Neutrophil (primary cell): ENCODE measurements around the gene NDEL1.

Experiments
- H3K27ac ChIP-seq: fragments of 200-600 bp; sonication (generic); 2 replicates; pipeline ENCODE4 v1.5.1; 2016; ENCODE audit warnings: mild to moderate bottlenecking, moderate library complexity
- H3K27me3 ChIP-seq: fragments of 200-600 bp; sonication (generic); 2 replicates; pipeline ENCODE4 v1.6.0; 2016; ENCODE audit warnings: mild to moderate bottlenecking
- H3K36me3 ChIP-seq: fragments of 200-600 bp; sonication (generic); 2 replicates; pipeline ENCODE4 v1.5.1; 2017
- H3K4me1 ChIP-seq, 2 experiments: fragments of 200-600 bp in 1 of 2; sonication (generic) in 1 of 2; 1 replicate in 1 of 2; 2 replicates in 1 of 2; pipeline versions ENCODE4 v1.5.1 to v1.6.1; 2013 to 2016; ENCODE audit warnings: low read depth in 1 of 2, low read length in 1 of 2, mild to moderate bottlenecking in 1 of 2, moderate library complexity in 1 of 2; ENCODE audit not compliant: control insufficient read depth in 1 of 2, insufficient read depth in 1 of 2
- H3K4me3 ChIP-seq, 2 experiments: fragments of 200-600 bp in 1 of 2; sonication (generic) in 1 of 2; 1 replicate in 1 of 2; 2 replicates in 1 of 2; pipeline ENCODE4 v1.5.1; 2013 to 2016; ENCODE audit warnings: low read depth in 1 of 2, low read length in 1 of 2, mild to moderate bottlenecking in 1 of 2, moderate library complexity in 1 of 2
- H3K9me3 ChIP-seq: fragments of 200-600 bp; sonication (generic); 2 replicates; pipeline ENCODE4 v1.5.1; 2016
- TF ChIP-seq, protein P1 (sequence below): fragments of 200-600 bp; sonication (generic); IDR thresholded peaks from 2 replicates; pipeline ENCODE4 v1.5.1; 2016; ENCODE audit warnings: antibody characterized with exemption

The NDEL1 gene

GRCh38 chr17:8484465-8484864 is 48.8 kb downstream of the NDEL1 start:
- Histone ChIP-seq H3K27me3 (no peaks in the 10 kb centered on the region), H3K36me3 (peaks cover 61% of the 10 kb centered on the region), H3K4me1 (no peaks in the 10 kb centered on the region), H3K9me3 (no peaks in the 10 kb centered on the region), H3K4me3 (no peak overlapping the region), H3K27ac (no peak overlapping the region)
- TF ChIP-seq, protein P1, sequence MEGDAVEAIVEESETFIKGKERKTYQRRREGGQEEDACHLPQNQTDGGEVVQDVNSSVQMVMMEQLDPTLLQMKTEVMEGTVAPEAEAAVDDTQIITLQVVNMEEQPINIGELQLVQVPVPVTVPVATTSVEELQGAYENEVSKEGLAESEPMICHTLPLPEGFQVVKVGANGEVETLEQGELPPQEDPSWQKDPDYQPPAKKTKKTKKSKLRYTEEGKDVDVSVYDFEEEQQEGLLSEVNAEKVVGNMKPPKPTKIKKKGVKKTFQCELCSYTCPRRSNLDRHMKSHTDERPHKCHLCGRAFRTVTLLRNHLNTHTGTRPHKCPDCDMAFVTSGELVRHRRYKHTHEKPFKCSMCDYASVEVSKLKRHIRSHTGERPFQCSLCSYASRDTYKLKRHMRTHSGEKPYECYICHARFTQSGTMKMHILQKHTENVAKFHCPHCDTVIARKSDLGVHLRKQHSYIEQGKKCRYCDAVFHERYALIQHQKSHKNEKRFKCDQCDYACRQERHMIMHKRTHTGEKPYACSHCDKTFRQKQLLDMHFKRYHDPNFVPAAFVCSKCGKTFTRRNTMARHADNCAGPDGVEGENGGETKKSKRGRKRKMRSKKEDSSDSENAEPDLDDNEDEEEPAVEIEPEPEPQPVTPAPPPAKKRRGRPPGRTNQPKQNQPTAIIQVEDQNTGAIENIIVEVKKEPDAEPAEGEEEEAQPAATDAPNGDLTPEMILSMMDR = no peak

DNA sequence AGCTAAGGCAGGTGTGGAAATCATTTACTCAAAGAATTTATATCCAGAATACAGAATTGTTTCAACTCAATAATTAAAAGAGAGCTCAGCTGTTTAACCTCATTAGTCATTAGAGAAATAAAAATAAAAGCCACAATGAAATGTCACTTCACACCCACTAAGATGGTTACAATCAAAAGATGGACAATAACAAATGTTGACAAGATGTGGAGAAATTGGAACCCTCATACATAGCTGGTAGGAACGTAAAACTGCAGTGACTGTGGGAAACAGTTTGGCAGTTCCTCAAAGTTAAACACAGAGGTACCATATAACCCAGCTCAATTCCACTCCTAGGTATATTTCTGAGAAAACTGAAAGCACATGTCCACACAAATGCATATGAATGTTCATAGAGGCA is 49.8 kb downstream of the NDEL1 start:
- no peak overlapping the region for H3K4me3 ChIP-seq
- no peaks in the 10 kb centered on the region for H3K9me3 ChIP-seq
- H3K36me3 ChIP-seq = peaks cover 53% of the 10 kb centered on the region
- no peak overlapping the region for H3K27ac ChIP-seq
- H3K4me1 ChIP-seq = no peaks in the 10 kb centered on the region
- H3K27me3 ChIP-seq = no peaks in the 10 kb centered on the region
- TF ChIP-seq, protein P1 = no peak

DNA sequence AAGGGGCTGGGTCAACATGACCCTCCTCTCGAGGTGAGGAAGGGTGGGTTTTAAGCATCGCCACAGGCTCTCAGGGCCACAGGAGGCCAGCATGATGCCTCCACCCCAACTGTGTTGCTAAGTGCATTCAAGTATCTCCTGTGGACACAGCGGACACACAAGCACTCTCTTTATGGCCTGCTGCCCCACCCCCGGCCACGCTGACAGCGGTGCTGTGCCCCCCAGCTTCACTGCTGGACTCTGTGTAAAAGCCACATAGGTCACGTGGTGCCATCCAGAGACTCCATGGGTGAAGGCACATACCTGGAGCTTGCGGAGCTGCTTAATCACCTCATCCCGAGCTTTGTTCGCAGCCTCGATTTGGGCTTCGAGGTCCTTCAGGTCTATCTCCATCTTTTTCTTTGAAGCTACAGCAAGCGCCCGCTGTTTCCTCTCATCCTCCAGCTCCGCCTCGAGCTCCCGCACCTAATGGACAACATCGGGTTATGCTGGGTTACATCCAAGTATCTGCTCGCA is 51.5 kb downstream of the NDEL1 start:
- H3K27me3 ChIP-seq = no peaks in the 10 kb centered on the region
- TF ChIP-seq, protein P1 = no peak
- H3K27ac ChIP-seq = no peak overlapping the region
- H3K36me3 ChIP-seq = peaks cover 46% of the 10 kb centered on the region
- no peaks in the 10 kb centered on the region for H3K9me3 ChIP-seq
- no peak overlapping the region for H3K4me3 ChIP-seq
- H3K4me1 ChIP-seq = no peaks in the 10 kb centered on the region

DNA sequence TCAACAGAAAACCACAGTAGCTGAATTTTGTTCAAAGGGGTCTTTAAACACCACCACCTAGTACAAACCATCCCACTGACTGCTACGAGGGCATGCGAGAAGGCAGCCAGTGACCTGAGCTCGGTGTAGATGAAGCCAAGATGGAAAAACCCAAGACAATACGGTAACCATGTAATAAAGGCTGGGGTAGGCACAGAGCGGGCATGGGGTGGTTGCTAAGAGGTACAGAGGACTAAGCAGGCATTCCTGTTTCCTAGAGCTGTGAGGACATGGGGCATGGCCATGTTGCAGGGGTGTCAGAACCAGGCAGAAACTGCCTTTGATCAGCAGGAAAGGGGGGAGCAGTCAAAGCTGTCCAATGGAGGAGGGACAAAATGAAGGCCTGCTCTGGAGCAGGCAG is 52.1 kb downstream of the NDEL1 start:
- TF ChIP-seq, protein P1 = no peak
- H3K4me3 ChIP-seq = no peak overlapping the region
- no peak overlapping the region for H3K27ac ChIP-seq
- H3K4me1 ChIP-seq = no peaks in the 10 kb centered on the region
- H3K36me3 ChIP-seq = peaks cover 41% of the 10 kb centered on the region
- no peaks in the 10 kb centered on the region for H3K27me3 ChIP-seq
- H3K9me3 ChIP-seq = no peaks in the 10 kb centered on the region

DNA sequence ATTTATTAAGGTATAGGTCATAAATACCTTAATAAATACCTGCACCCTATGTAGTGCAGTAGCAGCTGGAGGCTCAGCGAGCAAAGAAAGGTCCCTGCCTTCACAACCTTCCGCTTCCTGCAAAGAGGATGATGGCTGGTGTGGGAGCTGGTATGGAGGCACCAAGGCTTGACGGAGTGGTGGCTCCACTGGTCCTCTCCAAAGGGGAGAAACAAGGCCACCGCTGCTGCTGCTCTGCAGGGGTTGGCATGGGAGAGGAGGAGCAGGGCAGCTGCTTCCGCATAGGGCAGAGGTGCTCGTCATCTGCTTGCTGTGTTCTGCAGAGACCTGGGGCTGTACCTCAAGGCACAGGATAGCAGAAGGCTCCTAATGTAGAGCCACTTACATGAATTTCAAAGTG is 52.8 kb downstream of the NDEL1 start:
- no peak overlapping the region for H3K4me3 ChIP-seq
- no peaks in the 10 kb centered on the region for H3K4me1 ChIP-seq
- no peaks in the 10 kb centered on the region for H3K9me3 ChIP-seq
- no peaks in the 10 kb centered on the region for H3K27me3 ChIP-seq
- H3K27ac ChIP-seq = peak overlapping the region; percentile 30
- H3K36me3 ChIP-seq = peaks cover 37% of the 10 kb centered on the region
- TF ChIP-seq, protein P1 = no peak

GRCh38 chr17:8488901-8489300 is 53.2 kb downstream of the NDEL1 start:
- no peak overlapping the region for H3K4me3 ChIP-seq
- H3K27me3 ChIP-seq = no peaks in the 10 kb centered on the region
- H3K27ac ChIP-seq = peak overlapping the region; percentile 5
- no peaks in the 10 kb centered on the region for H3K4me1 ChIP-seq
- TF ChIP-seq, protein P1 = no peak
- H3K9me3 ChIP-seq = no peaks in the 10 kb centered on the region
- peaks cover 33% of the 10 kb centered on the region for H3K36me3 ChIP-seq
